Transverse colon (tissue), 4 donors: Measurements from ENCODE around the gene RAMP1.
"Not testable (repeated sequence)": the region's sequence is repeated elsewhere in the genome, so short reads cannot be mapped to it uniquely, and the experiment has no call there.

Source experiments
- POLR2A ChIP-seq: fragments of 450-650 bp; IDR thresholded peaks from one replicate; pipeline ENCODE4 v1.6.1; 2016; ENCODE audit warnings: antibody characterized with exemption, mild to moderate bottlenecking, moderate library complexity
- POLR2AphosphoS5 ChIP-seq, 3 donors: sonication (generic); formaldehyde crosslinking; IDR thresholded peaks; one replicate each; pipeline ENCODE4 v1.6.1; 2016; ENCODE audit warnings: antibody characterized with exemption in 3 of 3
- TF ChIP-seq, protein P1 (sequence below), 5 experiments: fragments of 200-600 bp in 3 of 5; fragments of 450-650 bp in 2 of 5; sonication (generic) in 3 of 5; IDR thresholded peaks; 1 replicate in 2 of 5; 2 replicates in 3 of 5; pipeline ENCODE4 v1.5.1; 2016 to 2017; ENCODE audit warnings: antibody characterized with exemption in 5 of 5, inconsistent platforms in 3 of 5, mild to moderate bottlenecking in 2 of 5, moderate library complexity in 1 of 5

DNA sequence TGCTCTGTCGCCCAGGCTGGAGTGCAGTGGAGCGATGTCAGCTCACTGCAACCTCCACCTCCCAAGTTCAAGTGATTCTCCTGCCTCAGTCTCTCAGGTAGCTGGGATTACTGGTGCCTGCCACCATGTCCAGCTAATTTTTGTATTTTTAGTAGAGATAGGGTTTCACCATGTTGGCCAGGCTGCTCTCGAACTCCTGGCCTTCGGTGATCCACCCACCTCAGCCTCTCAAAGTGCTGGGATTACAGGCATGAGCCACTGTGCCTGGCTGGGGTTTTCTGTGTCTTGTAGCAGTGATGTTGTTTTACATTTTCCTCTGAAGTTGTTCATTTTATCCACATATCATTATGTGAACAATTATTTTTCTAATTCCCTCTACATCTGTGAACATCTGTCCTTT, 8.7 kb downstream of the RAMP1 start:
- not testable (repeated sequence) for TF ChIP-seq POLR2A; POLR2AphosphoS5 (IDR thresholded peaks at IDR 0.05)
- TF ChIP-seq, protein P1, sequence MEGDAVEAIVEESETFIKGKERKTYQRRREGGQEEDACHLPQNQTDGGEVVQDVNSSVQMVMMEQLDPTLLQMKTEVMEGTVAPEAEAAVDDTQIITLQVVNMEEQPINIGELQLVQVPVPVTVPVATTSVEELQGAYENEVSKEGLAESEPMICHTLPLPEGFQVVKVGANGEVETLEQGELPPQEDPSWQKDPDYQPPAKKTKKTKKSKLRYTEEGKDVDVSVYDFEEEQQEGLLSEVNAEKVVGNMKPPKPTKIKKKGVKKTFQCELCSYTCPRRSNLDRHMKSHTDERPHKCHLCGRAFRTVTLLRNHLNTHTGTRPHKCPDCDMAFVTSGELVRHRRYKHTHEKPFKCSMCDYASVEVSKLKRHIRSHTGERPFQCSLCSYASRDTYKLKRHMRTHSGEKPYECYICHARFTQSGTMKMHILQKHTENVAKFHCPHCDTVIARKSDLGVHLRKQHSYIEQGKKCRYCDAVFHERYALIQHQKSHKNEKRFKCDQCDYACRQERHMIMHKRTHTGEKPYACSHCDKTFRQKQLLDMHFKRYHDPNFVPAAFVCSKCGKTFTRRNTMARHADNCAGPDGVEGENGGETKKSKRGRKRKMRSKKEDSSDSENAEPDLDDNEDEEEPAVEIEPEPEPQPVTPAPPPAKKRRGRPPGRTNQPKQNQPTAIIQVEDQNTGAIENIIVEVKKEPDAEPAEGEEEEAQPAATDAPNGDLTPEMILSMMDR (IDR thresholded peaks at IDR 0.05) = not testable (repeated sequence)
